Measurements from ENCODE around the gene RBPJ.

The RBPJ gene

GRCh38 chr4:26424153-26424552, 103.3 kb downstream of the RBPJ start:
- Histone ChIP-seq H3K36me3 (ENCODE audit: low read depth) (peaks cover 43% of the 10 kb centered on the region), H3K27ac (ENCODE audit: poor library complexity, severe bottlenecking) (no peak overlapping the region), H3K9me3 (ENCODE audit: severe bottlenecking) (no peaks in the 10 kb centered on the region), H3K27me3 (ENCODE audit: insufficient read depth, poor library complexity, severe bottlenecking) (no peaks in the 10 kb centered on the region), H3K4me3 (ENCODE audit: severe bottlenecking) (no peak overlapping the region), H3K4me1 (ENCODE audit: insufficient read depth, poor library complexity, severe bottlenecking) (no peaks in the 10 kb centered on the region)
- DNase-seq (ENCODE audit: low spot score) (no peak), ATAC-seq (ENCODE audit: low read depth) (no peak)
- TF ChIP-seq CTCF (IDR thresholded peaks at IDR 0.05; ENCODE audit: poor library complexity, severe bottlenecking), result no peak

GRCh38 chr4:26424838-26425237, 104.0 kb downstream of the RBPJ start:
- no peak for TF ChIP-seq CTCF (IDR thresholded peaks at IDR 0.05; ENCODE audit: poor library complexity, severe bottlenecking)

GRCh38 chr4:26425953-26426352, 105.1 kb downstream of the RBPJ start:
- Histone ChIP-seq H3K27ac (ENCODE audit: poor library complexity, severe bottlenecking) (no peak overlapping the region), H3K36me3 (ENCODE audit: low read depth) (peaks cover 50% of the 10 kb centered on the region), H3K4me3 (ENCODE audit: severe bottlenecking) (no peak overlapping the region), H3K27me3 (ENCODE audit: insufficient read depth, poor library complexity, severe bottlenecking) (no peaks in the 10 kb centered on the region), H3K4me1 (ENCODE audit: insufficient read depth, poor library complexity, severe bottlenecking) (no peaks in the 10 kb centered on the region), H3K9me3 (ENCODE audit: severe bottlenecking) (no peaks in the 10 kb centered on the region)
- no peak for ATAC-seq (ENCODE audit: low read depth)
- no peak for DNase-seq (ENCODE audit: low spot score)
- TF ChIP-seq CTCF (IDR thresholded peaks at IDR 0.05; ENCODE audit: poor library complexity, severe bottlenecking), result no peak

More at GRCh38 chr4:26424838-26425237, 104.0 kb downstream of the RBPJ start:
- Histone ChIP-seq H3K27me3 (ENCODE audit: insufficient read depth, poor library complexity, severe bottlenecking) (no peaks in the 10 kb centered on the region), H3K36me3 (ENCODE audit: low read depth) (peaks cover 48% of the 10 kb centered on the region), H3K9me3 (ENCODE audit: severe bottlenecking) (no peaks in the 10 kb centered on the region), H3K4me3 (ENCODE audit: severe bottlenecking) (no peak overlapping the region), H3K4me1 (ENCODE audit: insufficient read depth, poor library complexity, severe bottlenecking) (no peaks in the 10 kb centered on the region), H3K27ac (ENCODE audit: poor library complexity, severe bottlenecking) (no peak overlapping the region)
- no peak for ATAC-seq (ENCODE audit: low read depth)
- DNase-seq (ENCODE audit: low spot score), result no peak

- Histone ChIP-seq H3K36me3 (ENCODE audit: low read depth) (peaks cover 51% of the 10 kb centered on the region), H3K9me3 (ENCODE audit: severe bottlenecking) (no peaks in the 10 kb centered on the region), H3K27ac (ENCODE audit: poor library complexity, severe bottlenecking) (no peak overlapping the region), H3K4me3 (ENCODE audit: severe bottlenecking) (no peak overlapping the region), H3K4me1 (ENCODE audit: insufficient read depth, poor library complexity, severe bottlenecking) (peaks cover 3% of the 10 kb centered on the region), H3K27me3 (ENCODE audit: insufficient read depth, poor library complexity, severe bottlenecking) (no peaks in the 10 kb centered on the region)
- ATAC-seq (ENCODE audit: low read depth), result no peak
- no peak for DNase-seq (ENCODE audit: low spot score)
- no peak for TF ChIP-seq CTCF (IDR thresholded peaks at IDR 0.05; ENCODE audit: poor library complexity, severe bottlenecking)
Observed at GRCh38 chr4:26426892-26427291, 106.1 kb downstream of the RBPJ start.

GRCh38 chr4:26429910-26430309, 109.1 kb downstream of the RBPJ start:
- no peak for ATAC-seq (ENCODE audit: low read depth)
- Histone ChIP-seq H3K27ac (ENCODE audit: poor library complexity, severe bottlenecking) (no peak overlapping the region), H3K4me3 (ENCODE audit: severe bottlenecking) (no peak overlapping the region), H3K4me1 (ENCODE audit: insufficient read depth, poor library complexity, severe bottlenecking) (peaks cover 11% of the 10 kb centered on the region), H3K9me3 (ENCODE audit: severe bottlenecking) (no peaks in the 10 kb centered on the region), H3K27me3 (ENCODE audit: insufficient read depth, poor library complexity, severe bottlenecking) (no peaks in the 10 kb centered on the region), H3K36me3 (ENCODE audit: low read depth) (peaks cover 33% of the 10 kb centered on the region)
- DNase-seq (ENCODE audit: low spot score), result no peak
- TF ChIP-seq CTCF (IDR thresholded peaks at IDR 0.05; ENCODE audit: poor library complexity, severe bottlenecking), result no peak
